A549 treated with CpdA at 1 μM for 4 hours (cell line): ENCODE data around the gene CYP39A1. TPM values are rescaled to one million over a fixed set of nuclear protein-coding genes. Genes with fewer than 3 reads are reported as not detected.

Experiments used
- total RNA-seq: library from RNA; stranded (reverse); fragments of 200-300 nt; extraction: Qiagen RNA extraction; gene quantifications from 5 replicates; pipeline ENCODE4 v1.2.3, GENCODE V29; 2022; ENCODE audit warnings: low read depth

Gene CYP39A1
- total RNA-seq: 0.05 to 0.12 TPM (median 0.06 TPM) in 3 of 5 replicates, not detected in the others

GRCh38 chr6:46652603-46653438 lies at the start of gene CYP39A1, which contains the start of gene SLC25A27:
TSS of gene CYP39A1 (minus strand) at chr6:46652818. CDS start at chr6:46652582, 236 bp downstream.
TSS of gene SLC25A27 (plus strand) at chr6:46652975. CDS start at chr6:46653193, 218 bp downstream.

GRCh38 chr6:46687619-46688097 lies 35.0 kb upstream of the CYP39A1 start, which contains the start of gene TDRD6:
TSS of gene TDRD6 (plus strand) at chr6:46687885. CDS start at chr6:46688129, 244 bp downstream.

Other genes starting within 250 kb of the CYP39A1 start
- not detected in 5 replicates for gene RCAN2, start 161.4 kb downstream of the CYP39A1 start, total RNA-seq
- 0.09 to 1.4 TPM (median 0.61 TPM) in 5 replicates for gene SLC25A27, start 157 bp upstream of the CYP39A1 start, total RNA-seq
- gene TDRD6, start 35.1 kb upstream of the CYP39A1 start, total RNA-seq: 0.64 TPM in 1 of 5 replicates, not detected in the others
- 0.03 to 0.07 TPM in 2 of 5 replicates, not detected in the others for gene PLA2G7, start 82.6 kb upstream of the CYP39A1 start, total RNA-seq
- gene ANKRD66, start 94.1 kb upstream of the CYP39A1 start, total RNA-seq: not detected in 5 replicates
- gene MEP1A, start 140.6 kb upstream of the CYP39A1 start, total RNA-seq: not detected in 5 replicates